Measurements from ENCODE around the gene CHCHD6.

Gene CHCHD6

DNA sequence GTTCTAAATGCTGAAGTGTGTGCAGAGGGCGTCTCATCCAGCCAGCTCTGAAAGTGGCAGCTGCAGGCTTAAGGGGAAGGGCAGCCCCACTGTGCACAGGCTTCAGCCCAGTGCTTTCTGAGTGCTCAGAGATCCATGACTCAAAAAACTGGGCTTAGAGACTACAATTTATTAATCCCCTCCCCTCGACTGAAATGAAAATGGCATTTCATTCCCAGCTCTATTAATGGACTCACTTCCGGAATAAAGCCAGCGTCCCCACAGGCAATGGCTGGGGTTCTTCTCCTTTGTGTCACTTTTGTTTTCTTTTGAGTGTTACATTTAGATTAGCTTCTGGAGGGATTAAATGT is 223.3 kb downstream of the CHCHD6 start:
- TF ChIP-seq POLR2AphosphoS5 (IDR thresholded peaks at IDR 0.05; ENCODE audit: borderline replicate concordance, low read depth, low read length) = no peak
- TF ChIP-seq EZH2 (IDR thresholded peaks at IDR 0.05) = no peak
- no peak for TF ChIP-seq FOXP2 (optimal IDR thresholded peaks at IDR 0.05; ENCODE audit: control extremely low read depth, extremely low read length, insufficient read depth)
- Histone ChIP-seq H3K9ac (ENCODE audit: insufficient read length) (no peak overlapping the region), H3K9me3 (ENCODE audit: low read depth, low read length) (no peaks in the 10 kb centered on the region), H3K36me3 (ENCODE audit: insufficient read depth, low read length) (no peaks in the 10 kb centered on the region), H3K27ac (peak overlapping the region; percentile 89), H3K4me3 (peak overlapping the region; percentile 61)
- DNase-seq (ENCODE audit: low read depth, low spot score) = no peak

DNA sequence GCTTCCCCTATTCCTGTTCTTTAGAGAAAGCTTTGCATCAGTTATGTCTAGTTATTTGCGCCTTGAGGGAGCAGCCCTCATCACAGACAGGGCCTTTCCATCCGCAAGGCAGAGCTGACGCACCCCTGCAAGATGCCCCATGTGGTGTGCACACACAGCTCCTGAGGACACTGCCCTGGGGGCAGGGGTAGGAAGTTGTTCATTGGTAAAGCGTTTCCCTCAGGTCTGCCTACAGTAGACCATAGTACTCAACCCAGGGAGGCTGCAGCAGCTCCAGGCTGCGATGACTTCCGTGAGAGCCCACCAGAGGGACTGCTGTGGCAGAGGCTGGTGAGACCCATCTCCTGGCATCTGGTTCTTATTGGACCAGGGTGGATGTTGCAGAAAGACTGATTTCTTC is 223.8 kb downstream of the CHCHD6 start:
- Histone ChIP-seq H3K4me3 (peak overlapping the region; percentile 61), H3K36me3 (ENCODE audit: insufficient read depth, low read length) (no peaks in the 10 kb centered on the region), H3K9ac (ENCODE audit: insufficient read length) (no peak overlapping the region), H3K9me3 (ENCODE audit: low read depth, low read length) (no peaks in the 10 kb centered on the region), H3K27ac (peak overlapping the region; percentile 89)
- DNase-seq (ENCODE audit: low read depth, low spot score) = peak; percentile 55
- no peak for TF ChIP-seq EZH2 (IDR thresholded peaks at IDR 0.05)
- TF ChIP-seq FOXP2 (optimal IDR thresholded peaks at IDR 0.05; ENCODE audit: control extremely low read depth, extremely low read length, insufficient read depth) = no peak
- no peak for TF ChIP-seq POLR2AphosphoS5 (IDR thresholded peaks at IDR 0.05; ENCODE audit: borderline replicate concordance, low read depth, low read length)

DNA sequence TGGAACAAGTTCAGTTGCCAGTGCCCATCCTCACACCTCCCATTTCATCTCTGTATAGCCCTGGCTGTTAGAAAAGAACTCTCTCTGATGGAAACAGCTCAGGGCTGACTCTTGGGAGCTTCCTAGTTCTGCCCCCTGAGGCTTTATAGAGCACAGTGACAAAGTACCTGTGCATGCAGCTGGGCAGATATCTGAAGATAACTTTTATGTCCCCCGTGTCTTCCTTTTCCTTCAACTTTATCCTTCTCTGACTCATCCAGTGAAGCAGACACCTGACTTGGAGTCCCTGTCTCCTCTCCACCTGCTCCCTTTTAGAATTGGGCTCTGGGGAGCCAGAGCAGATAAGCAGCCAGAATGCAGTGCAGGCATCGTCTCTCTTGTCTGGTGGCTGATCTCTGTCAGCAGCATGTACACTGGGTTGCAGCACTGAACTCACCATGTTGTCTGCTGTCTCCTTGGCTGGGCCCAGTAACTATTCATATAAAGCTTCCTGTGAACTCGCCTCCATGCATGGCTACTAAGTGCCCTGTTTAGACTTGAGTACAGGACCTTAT is 225.0 kb downstream of the CHCHD6 start:
- Histone ChIP-seq H3K27ac (no peak overlapping the region), H3K9ac (ENCODE audit: insufficient read length) (no peak overlapping the region), H3K9me3 (ENCODE audit: low read depth, low read length) (no peaks in the 10 kb centered on the region), H3K36me3 (ENCODE audit: insufficient read depth, low read length) (no peaks in the 10 kb centered on the region), H3K4me3 (no peak overlapping the region)
- no peak for DNase-seq (ENCODE audit: low read depth, low spot score)
- TF ChIP-seq POLR2AphosphoS5 (IDR thresholded peaks at IDR 0.05; ENCODE audit: borderline replicate concordance, low read depth, low read length) (no peak), EZH2 (IDR thresholded peaks at IDR 0.05) (no peak), FOXP2 (optimal IDR thresholded peaks at IDR 0.05; ENCODE audit: control extremely low read depth, extremely low read length, insufficient read depth) (no peak)

GRCh38 chr3:126930936-126931600 is 227.0 kb downstream of the CHCHD6 start:
- no peak overlapping the region for H3K9ac ChIP-seq (ENCODE audit: insufficient read length)
- no peak for DNase-seq (ENCODE audit: low read depth, low spot score)
- TF ChIP-seq EZH2 (IDR thresholded peaks at IDR 0.05) (no peak), FOXP2 (optimal IDR thresholded peaks at IDR 0.05; ENCODE audit: control extremely low read depth, extremely low read length, insufficient read depth) (no peak), POLR2AphosphoS5 (IDR thresholded peaks at IDR 0.05; ENCODE audit: borderline replicate concordance, low read depth, low read length) (no peak)
- H3K36me3 ChIP-seq (ENCODE audit: insufficient read depth, low read length) = no peaks in the 10 kb centered on the region
- H3K27ac ChIP-seq = no peak overlapping the region
- no peak overlapping the region for H3K4me3 ChIP-seq
- H3K9me3 ChIP-seq (ENCODE audit: low read depth, low read length) = no peaks in the 10 kb centered on the region

- H3K4me3 ChIP-seq = no peak overlapping the region
- H3K36me3 ChIP-seq (ENCODE audit: insufficient read depth, low read length) = no peaks in the 10 kb centered on the region
- H3K9me3 ChIP-seq (ENCODE audit: low read depth, low read length) = no peaks in the 10 kb centered on the region
- TF ChIP-seq EZH2 (IDR thresholded peaks at IDR 0.05) = no peak
- TF ChIP-seq FOXP2 (optimal IDR thresholded peaks at IDR 0.05; ENCODE audit: control extremely low read depth, extremely low read length, insufficient read depth) = no peak
- no peak for TF ChIP-seq POLR2AphosphoS5 (IDR thresholded peaks at IDR 0.05; ENCODE audit: borderline replicate concordance, low read depth, low read length)
- H3K27ac ChIP-seq = no peak overlapping the region
- H3K9ac ChIP-seq (ENCODE audit: insufficient read length) = no peak overlapping the region
- no peak for DNase-seq (ENCODE audit: low read depth, low spot score)
Measured at GRCh38 chr3:126931806-126932187, 227.8 kb downstream of the CHCHD6 start.

GRCh38 chr3:126932188-126932931 is 228.3 kb downstream of the CHCHD6 start:
- Histone ChIP-seq H3K4me3 (no peak overlapping the region), H3K36me3 (ENCODE audit: insufficient read depth, low read length) (no peaks in the 10 kb centered on the region), H3K9ac (ENCODE audit: insufficient read length) (no peak overlapping the region), H3K27ac (no peak overlapping the region), H3K9me3 (ENCODE audit: low read depth, low read length) (no peaks in the 10 kb centered on the region)
- TF ChIP-seq EZH2 (IDR thresholded peaks at IDR 0.05) (no peak), FOXP2 (optimal IDR thresholded peaks at IDR 0.05; ENCODE audit: control extremely low read depth, extremely low read length, insufficient read depth) (no peak), POLR2AphosphoS5 (IDR thresholded peaks at IDR 0.05; ENCODE audit: borderline replicate concordance, low read depth, low read length) (no peak)
- DNase-seq (ENCODE audit: low read depth, low spot score) = no peak

DNA sequence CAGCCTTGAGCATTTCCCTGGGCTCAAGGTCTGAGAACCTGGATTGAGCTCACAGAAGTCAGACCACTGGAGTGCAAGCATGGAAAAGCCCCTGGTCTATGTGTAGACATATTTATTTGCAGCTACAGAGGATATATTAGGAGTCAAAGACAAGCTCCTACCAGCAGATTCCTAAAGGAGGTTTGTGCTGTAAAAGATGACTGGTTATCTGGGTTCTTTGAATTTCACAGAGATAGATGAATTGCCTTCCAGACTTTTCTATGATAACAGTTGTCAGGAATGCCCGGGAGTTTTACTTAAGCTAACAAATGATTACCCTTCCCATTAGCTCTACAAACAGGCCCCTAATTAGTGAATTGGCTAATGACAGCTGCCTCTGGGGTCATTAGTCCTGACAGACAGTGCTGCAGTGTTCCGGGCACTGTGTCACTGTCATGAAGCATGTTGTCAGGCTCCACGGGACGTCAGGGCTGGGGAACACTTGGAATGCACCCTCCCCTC is 230.0 kb downstream of the CHCHD6 start:
- TF ChIP-seq FOXP2 (optimal IDR thresholded peaks at IDR 0.05; ENCODE audit: control extremely low read depth, extremely low read length, insufficient read depth) (no peak), POLR2AphosphoS5 (IDR thresholded peaks at IDR 0.05; ENCODE audit: borderline replicate concordance, low read depth, low read length) (no peak), EZH2 (IDR thresholded peaks at IDR 0.05) (no peak)
- Histone ChIP-seq H3K9me3 (ENCODE audit: low read depth, low read length) (no peaks in the 10 kb centered on the region), H3K36me3 (ENCODE audit: insufficient read depth, low read length) (no peaks in the 10 kb centered on the region), H3K4me3 (no peak overlapping the region), H3K9ac (ENCODE audit: insufficient read length) (no peak overlapping the region), H3K27ac (no peak overlapping the region)
- DNase-seq (ENCODE audit: low read depth, low spot score) = no peak

DNA sequence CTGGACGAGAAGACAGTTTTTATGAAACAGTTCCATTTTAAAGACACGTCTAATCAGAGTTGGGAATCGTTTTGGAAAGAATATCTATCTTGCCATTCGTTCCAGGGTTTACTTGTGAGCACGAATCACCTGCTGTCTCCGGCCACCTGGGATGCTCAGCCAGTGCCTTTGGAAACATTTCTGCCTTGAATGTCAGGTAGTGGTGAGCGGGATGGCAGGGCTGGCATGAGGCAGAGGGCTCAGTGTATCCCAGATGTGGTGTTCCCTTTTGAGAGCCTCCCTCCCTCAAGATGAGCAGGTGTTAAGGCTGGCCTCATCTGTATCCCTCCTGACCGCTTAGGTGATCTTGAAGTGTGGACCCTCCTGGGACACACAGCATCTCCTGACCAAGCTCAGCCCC is 231.0 kb downstream of the CHCHD6 start:
- H3K9ac ChIP-seq (ENCODE audit: insufficient read length) = no peak overlapping the region
- TF ChIP-seq FOXP2 (optimal IDR thresholded peaks at IDR 0.05; ENCODE audit: control extremely low read depth, extremely low read length, insufficient read depth) = no peak
- no peak for TF ChIP-seq POLR2AphosphoS5 (IDR thresholded peaks at IDR 0.05; ENCODE audit: borderline replicate concordance, low read depth, low read length)
- TF ChIP-seq EZH2 (IDR thresholded peaks at IDR 0.05) = no peak
- no peak overlapping the region for H3K4me3 ChIP-seq
- H3K36me3 ChIP-seq (ENCODE audit: insufficient read depth, low read length) = no peaks in the 10 kb centered on the region
- no peaks in the 10 kb centered on the region for H3K9me3 ChIP-seq (ENCODE audit: low read depth, low read length)
- DNase-seq (ENCODE audit: low read depth, low spot score) = no peak
- no peak overlapping the region for H3K27ac ChIP-seq

Data from SK-N-MC (cell line).